Measurements from ENCODE around the gene HPS1.

HPS1 gene

GRCh38 chr10:98444314-98445006, 2.3 kb downstream of the HPS1 start:
- Histone ChIP-seq H2AK5ac (ENCODE audit: low read length) (no peak overlapping the region), H3K36me3 (ENCODE audit: control insufficient read depth in 1 of 2, insufficient read depth in 2 of 2, low read length in 2 of 2) (peaks cover 22 to 24% of the 10 kb centered on the region in 2 experiments), H3K23ac (ENCODE audit: low read length) (no peak overlapping the region), H3K4me3 (ENCODE audit: low read depth, low read length) (no peak overlapping the region), H3K27ac (ENCODE audit: low read depth, low read length) (no peak overlapping the region), H3K9ac (ENCODE audit: low read length) (no peak overlapping the region), H3K4me2 (ENCODE audit: low read length) (no peak overlapping the region), H3K18ac (ENCODE audit: low read length) (no peak overlapping the region), H3K79me2 (ENCODE audit: control insufficient read depth, insufficient read depth, low read length, poor library complexity) (peaks cover 9% of the 10 kb centered on the region), H4K91ac (ENCODE audit: low read depth, low read length) (no peak overlapping the region), H4K12ac (ENCODE audit: low read depth, low read length) (no peak overlapping the region), H2AFZ (ENCODE audit: insufficient read depth, low read length, poor library complexity) (no peak overlapping the region), H3K27me3 (ENCODE audit: insufficient read depth, low read length) (no peaks in the 10 kb centered on the region), H3K9me3 (ENCODE audit: insufficient read depth, low read depth, low read length) (no peaks in the 10 kb centered on the region), H3K79me1 (ENCODE audit: low read length) (peaks cover 11% of the 10 kb centered on the region), H3K14ac (ENCODE audit: low read length) (no peak overlapping the region), H3K4me1 (ENCODE audit: control insufficient read depth in 1 of 2, insufficient read depth in 2 of 2, low read length in 2 of 2) (peaks cover 3 to 5% of the 10 kb centered on the region in 2 experiments), H2BK120ac (ENCODE audit: insufficient read depth, low read length, poor library complexity) (no peak overlapping the region), H2BK12ac (ENCODE audit: low read length) (no peak overlapping the region), H4K8ac (ENCODE audit: low read depth, low read length) (no peak overlapping the region), H3K4ac (ENCODE audit: low read depth, low read length) (no peak overlapping the region), H2BK5ac (ENCODE audit: low read depth, low read length, poor library complexity) (no peak overlapping the region)
- peak; percentile 83 to 90 for DNase-seq
- WGBS (ENCODE audit: extremely low coverage, insufficient coverage, insufficient read length): no CpG with 5 or more reads among the region's 9 CpGs

- Histone ChIP-seq H3K79me2 (ENCODE audit: control insufficient read depth, insufficient read depth, low read length, poor library complexity) (no peaks in the 10 kb centered on the region), H4K8ac (ENCODE audit: low read depth, low read length) (no peak overlapping the region), H2BK5ac (ENCODE audit: low read depth, low read length, poor library complexity) (no peak overlapping the region), H3K4me3 (ENCODE audit: low read depth, low read length) (no peak overlapping the region), H2BK120ac (ENCODE audit: insufficient read depth, low read length, poor library complexity) (no peak overlapping the region), H3K9ac (ENCODE audit: low read length) (no peak overlapping the region), H3K14ac (ENCODE audit: low read length) (no peak overlapping the region), H3K79me1 (ENCODE audit: low read length) (no peaks in the 10 kb centered on the region), H3K4ac (ENCODE audit: low read depth, low read length) (no peak overlapping the region), H3K9me3 (ENCODE audit: insufficient read depth, low read depth, low read length) (peaks cover 3% of the 10 kb centered on the region), H3K18ac (ENCODE audit: low read length) (no peak overlapping the region), H3K23ac (ENCODE audit: low read length) (no peak overlapping the region), H2AK5ac (ENCODE audit: low read length) (no peak overlapping the region), H2AFZ (ENCODE audit: insufficient read depth, low read length, poor library complexity) (no peak overlapping the region), H2BK12ac (ENCODE audit: low read length) (no peak overlapping the region), H3K27ac (ENCODE audit: low read depth, low read length) (no peak overlapping the region), H3K4me1 (ENCODE audit: control insufficient read depth in 1 of 2, insufficient read depth in 2 of 2, low read length in 2 of 2) (peaks cover 0 to 7% of the 10 kb centered on the region in 2 experiments), H4K12ac (ENCODE audit: low read depth, low read length) (no peak overlapping the region), H3K36me3 (ENCODE audit: control insufficient read depth in 1 of 2, insufficient read depth in 2 of 2, low read length in 2 of 2) (peaks cover 28 to 30% of the 10 kb centered on the region in 2 experiments), H3K27me3 (ENCODE audit: insufficient read depth, low read length) (no peaks in the 10 kb centered on the region), H4K91ac (ENCODE audit: low read depth, low read length) (no peak overlapping the region), H3K4me2 (ENCODE audit: low read length) (no peak overlapping the region)
- WGBS (ENCODE audit: extremely low coverage, insufficient coverage, insufficient read length): no CpG with 5 or more reads among the region's 4 CpGs
- no peak for DNase-seq
Measured at GRCh38 chr10:98438715-98439114, 8.0 kb downstream of the HPS1 start.

- no peaks in the 10 kb centered on the region for H3K79me2 ChIP-seq (ENCODE audit: control insufficient read depth, insufficient read depth, low read length, poor library complexity)
- peaks cover 3% of the 10 kb centered on the region for H3K9me3 ChIP-seq (ENCODE audit: insufficient read depth, low read depth, low read length)
- H4K12ac ChIP-seq (ENCODE audit: low read depth, low read length): no peak overlapping the region
- no peak overlapping the region for H3K9ac ChIP-seq (ENCODE audit: low read length)
- WGBS (ENCODE audit: extremely low coverage, insufficient coverage, insufficient read length): no CpG with 5 or more reads among the region's 4 CpGs
- peaks cover 16 to 21% of the 10 kb centered on the region in 2 experiments for H3K36me3 ChIP-seq (ENCODE audit: control insufficient read depth in 1 of 2, insufficient read depth in 2 of 2, low read length in 2 of 2)
- no peaks in the 10 kb centered on the region for H3K27me3 ChIP-seq (ENCODE audit: insufficient read depth, low read length)
- peaks cover 0 to 7% of the 10 kb centered on the region in 2 experiments for H3K4me1 ChIP-seq (ENCODE audit: control insufficient read depth in 1 of 2, insufficient read depth in 2 of 2, low read length in 2 of 2)
- no peak overlapping the region for H2BK12ac ChIP-seq (ENCODE audit: low read length)
- no peak for DNase-seq
- H4K8ac ChIP-seq (ENCODE audit: low read depth, low read length): no peak overlapping the region
- no peaks in the 10 kb centered on the region for H3K79me1 ChIP-seq (ENCODE audit: low read length)
- no peak overlapping the region for H2BK120ac ChIP-seq (ENCODE audit: insufficient read depth, low read length, poor library complexity)
- H3K23ac ChIP-seq (ENCODE audit: low read length): no peak overlapping the region
- H3K4me2 ChIP-seq (ENCODE audit: low read length): no peak overlapping the region
- H2BK5ac ChIP-seq (ENCODE audit: low read depth, low read length, poor library complexity): no peak overlapping the region
- no peak overlapping the region for H2AK5ac ChIP-seq (ENCODE audit: low read length)
- no peak overlapping the region for H3K4me3 ChIP-seq (ENCODE audit: low read depth, low read length)
- H4K91ac ChIP-seq (ENCODE audit: low read depth, low read length): no peak overlapping the region
- H3K18ac ChIP-seq (ENCODE audit: low read length): no peak overlapping the region
- no peak overlapping the region for H3K4ac ChIP-seq (ENCODE audit: low read depth, low read length)
- H3K14ac ChIP-seq (ENCODE audit: low read length): no peak overlapping the region
- H3K27ac ChIP-seq (ENCODE audit: low read depth, low read length): no peak overlapping the region
- H2AFZ ChIP-seq (ENCODE audit: insufficient read depth, low read length, poor library complexity): no peak overlapping the region
Measured at GRCh38 chr10:98436704-98437103, 10.0 kb downstream of the HPS1 start.

GRCh38 chr10:98435178-98435577, 11.6 kb downstream of the HPS1 start:
- Histone ChIP-seq H3K9ac (ENCODE audit: low read length) (no peak overlapping the region), H2AFZ (ENCODE audit: insufficient read depth, low read length, poor library complexity) (no peak overlapping the region), H3K79me1 (ENCODE audit: low read length) (no peaks in the 10 kb centered on the region), H3K23ac (ENCODE audit: low read length) (no peak overlapping the region), H3K4ac (ENCODE audit: low read depth, low read length) (no peak overlapping the region), H3K14ac (ENCODE audit: low read length) (no peak overlapping the region), H2AK5ac (ENCODE audit: low read length) (no peak overlapping the region), H4K8ac (ENCODE audit: low read depth, low read length) (no peak overlapping the region), H3K9me3 (ENCODE audit: insufficient read depth, low read depth, low read length) (peaks cover 6% of the 10 kb centered on the region), H2BK12ac (ENCODE audit: low read length) (no peak overlapping the region), H3K4me2 (ENCODE audit: low read length) (no peak overlapping the region), H3K27me3 (ENCODE audit: insufficient read depth, low read length) (no peaks in the 10 kb centered on the region), H3K79me2 (ENCODE audit: control insufficient read depth, insufficient read depth, low read length, poor library complexity) (no peaks in the 10 kb centered on the region), H3K27ac (ENCODE audit: low read depth, low read length) (no peak overlapping the region), H3K18ac (ENCODE audit: low read length) (no peak overlapping the region), H3K36me3 (ENCODE audit: control insufficient read depth in 1 of 2, insufficient read depth in 2 of 2, low read length in 2 of 2) (peaks cover 24 to 29% of the 10 kb centered on the region in 2 experiments), H2BK120ac (ENCODE audit: insufficient read depth, low read length, poor library complexity) (no peak overlapping the region), H4K12ac (ENCODE audit: low read depth, low read length) (no peak overlapping the region), H3K4me3 (ENCODE audit: low read depth, low read length) (no peak overlapping the region), H3K4me1 (ENCODE audit: control insufficient read depth in 1 of 2, insufficient read depth in 2 of 2, low read length in 2 of 2) (peaks cover 0 to 7% of the 10 kb centered on the region in 2 experiments), H2BK5ac (ENCODE audit: low read depth, low read length, poor library complexity) (no peak overlapping the region), H4K91ac (ENCODE audit: low read depth, low read length) (no peak overlapping the region)
- no peak for DNase-seq
- no CpG with 5 or more reads among the region's 12 CpGs for WGBS (ENCODE audit: extremely low coverage, insufficient coverage, insufficient read length)

Data from trophoblast cell (in vitro differentiated cells and primary cell).